ENCODE results near the gene PDE6G.

- TF ChIP-seq CTCF (IDR thresholded peaks at IDR 0.05; ENCODE audit: low read depth, low read length, missing input control), result no peak
- TF ChIP-seq REST (IDR thresholded peaks at IDR 0.05), result no peak
- no peak for TF ChIP-seq MAX (IDR thresholded peaks at IDR 0.05)
- TF ChIP-seq FOXA1 (IDR thresholded peaks at IDR 0.05), result no peak
- TF ChIP-seq EGR1 (IDR thresholded peaks at IDR 0.05; ENCODE audit: low read depth in 2 of 2), result no peak
- no peak for TF ChIP-seq RAD21 (IDR thresholded peaks at IDR 0.05)
- no peak for TF ChIP-seq GABPA (IDR thresholded peaks at IDR 0.05 in 1 of 2, conservative IDR thresholded peaks at IDR 0.05 in 1 of 2)
- TF ChIP-seq YY1 (IDR thresholded peaks at IDR 0.05), result no peak
Observed at GRCh38 chr17:81664051-81664470, 7.7 kb upstream of the PDE6G start.
